Hematopoietic multipotent progenitor cell treated with erythropoietin and hydrocortisone succinate and interleukin-3 and kit ligand, for 4 days (in vitro differentiated cells): Measurements from ENCODE around the gene TDRKH.
A peak's percentile ranks its signal among the peaks of the same experiment; 100 is the strongest.
"Not testable (repeated sequence)": the region's sequence is repeated elsewhere in the genome, so short reads cannot be mapped to it uniquely, and the experiment has no call there.

Experiments
- DNase-seq: peaks from one replicate; pipeline ENCODE4 v3.0.0-alpha.2; 2015

TDRKH gene

GRCh38 chr1:151801310-151801820 is 11.1 kb upstream of the TDRKH start:
- no peak for DNase-seq

GRCh38 chr1:151800830-151801229 is 10.5 kb upstream of the TDRKH start:
- DNase-seq: no peak

- no peak for DNase-seq
These were observed 9.1 kb upstream of the TDRKH start for GRCh38 chr1:151799179-151800022.

- DNase-seq: no peak
These were observed 8.3 kb upstream of the TDRKH start for GRCh38 chr1:151798571-151798970.

- peak; percentile 46 for DNase-seq
These were observed 796 bp upstream of the TDRKH start for GRCh38 chr1:151790940-151791651.

- no peak for DNase-seq
These were observed 2.6 kb downstream of the TDRKH start for GRCh38 chr1:151787689-151788088.

GRCh38 chr1:151783796-151784195 is 6.5 kb downstream of the TDRKH start:
- no peak for DNase-seq

- no peak for DNase-seq
These were observed 7.6 kb downstream of the TDRKH start for GRCh38 chr1:151782741-151783140.

- DNase-seq: not testable (repeated sequence)
These were observed 8.3 kb downstream of the TDRKH start for GRCh38 chr1:151782026-151782425.

- not testable (repeated sequence) for DNase-seq
These were observed 9.6 kb downstream of the TDRKH start for GRCh38 chr1:151780736-151781135.

- DNase-seq: no peak
These were observed 10.4 kb downstream of the TDRKH start for GRCh38 chr1:151779852-151780251.

- DNase-seq: no peak
These were observed 13.0 kb downstream of the TDRKH start for GRCh38 chr1:151777317-151777716.

GRCh38 chr1:151776665-151777062 is 13.6 kb downstream of the TDRKH start:
- no peak for DNase-seq

- peak; percentile 21 for DNase-seq
These were observed 14.2 kb downstream of the TDRKH start for GRCh38 chr1:151775894-151776664.

- DNase-seq: peak; percentile 82
These were observed 15.9 kb downstream of the TDRKH start for GRCh38 chr1:151774256-151774922.

- no peak for DNase-seq
These were observed 16.6 kb downstream of the TDRKH start for GRCh38 chr1:151773702-151774101.

GRCh38 chr1:151769270-151769669 is 21.0 kb downstream of the TDRKH start:
- not testable (repeated sequence) for DNase-seq

GRCh38 chr1:151768351-151769066 is 21.8 kb downstream of the TDRKH start:
- peak; percentile 35 for DNase-seq

GRCh38 chr1:151763990-151764389 is 26.3 kb downstream of the TDRKH start:
- no peak for DNase-seq

- peak; percentile 93 for DNase-seq
These were observed 27.1 kb downstream of the TDRKH start, which contains the start of gene MRPL9 for GRCh38 chr1:151762941-151763921. TSS of gene MRPL9 (minus strand) at chr1:151763496. CDS start at chr1:151763479, 17 bp downstream.
